Fibroblast of lung (primary cell): ENCODE measurements around the gene GGT7. TPM values are rescaled to one million over a fixed set of nuclear protein-coding genes. Genes with fewer than 3 reads are reported as not detected.

Source experiments
- DNase-seq, 2 donors: peaks; one replicate each; pipeline versions ENCODE4 v3.0.0 to v3.0.0-alpha.2; 2010; ENCODE audit warnings: low read depth in 2 of 2
- H2AFZ ChIP-seq: 2 replicates; pipeline ENCODE4 v1.5.1; 2012; ENCODE audit warnings: low read length, control low read depth, inconsistent platforms
- H3K27ac ChIP-seq: 2 replicates; pipeline ENCODE4 v1.5.1; 2011; ENCODE audit warnings: low read length, control low read depth; ENCODE audit not compliant: insufficient read depth
- H3K27me3 ChIP-seq: 2 replicates; pipeline ENCODE4 v1.5.1; 2011; ENCODE audit warnings: mild to moderate bottlenecking, low read length; ENCODE audit not compliant: control insufficient read depth, insufficient read depth
- H3K36me3 ChIP-seq: 2 replicates; pipeline ENCODE4 v1.5.1; 2011; ENCODE audit warnings: low read length; ENCODE audit not compliant: control insufficient read depth, insufficient read depth
- H3K4me1 ChIP-seq: 2 replicates; pipeline ENCODE4 v1.5.1; 2011; ENCODE audit warnings: low read length; ENCODE audit not compliant: control insufficient read depth, insufficient read depth; ENCODE audit errors: extremely low read depth
- H3K4me2 ChIP-seq: 2 replicates; pipeline ENCODE4 v1.5.1; 2011; ENCODE audit warnings: low read length, control low read depth; ENCODE audit not compliant: insufficient read depth; ENCODE audit errors: extremely low read depth
- H3K4me3 ChIP-seq, 4 experiments: fragments of 200-600 bp in 1 of 4; sonication (generic) in 1 of 4; replicated peaks in 1 of 4; 2 replicates each; pipeline ENCODE4 v1.5.1; 2011 to 2016; ENCODE audit warnings: low read length in 4 of 4, low read depth in 3 of 4, mild to moderate bottlenecking in 3 of 4, control low read depth in 2 of 4, inconsistent platforms in 1 of 4, mixed read lengths in 1 of 4; ENCODE audit not compliant: insufficient read depth in 1 of 4; ENCODE audit errors: control extremely low read depth in 1 of 4
- H3K79me2 ChIP-seq: 2 replicates; pipeline ENCODE4 v1.5.1; 2012; ENCODE audit warnings: mild to moderate bottlenecking, low read length, inconsistent platforms; ENCODE audit not compliant: control insufficient read depth, insufficient read depth
- H3K9ac ChIP-seq: 2 replicates; pipeline ENCODE4 v1.5.1; 2011; ENCODE audit warnings: mild to moderate bottlenecking, low read length, control low read depth; ENCODE audit not compliant: insufficient read depth
- H3K9me3 ChIP-seq: 2 replicates; pipeline ENCODE4 v1.5.1; 2012; ENCODE audit warnings: low read depth, low read length; ENCODE audit not compliant: control insufficient read depth, insufficient read depth
- H4K20me1 ChIP-seq: 2 replicates; pipeline ENCODE4 v1.5.1; 2011; ENCODE audit warnings: low read length; ENCODE audit not compliant: control insufficient read depth, insufficient read depth; ENCODE audit errors: extremely low read depth
- EZH2 ChIP-seq: IDR thresholded peaks from 2 replicates; pipeline ENCODE4 v1.5.1; 2012; ENCODE audit warnings: low read length, control low read depth, mild to moderate bottlenecking; ENCODE audit errors: missing control alignments
- polyA plus RNA-seq, 2 donors: library from polyadenylated mRNA; depleted of rRNA in 1 of 2; stranded (reverse) in 1 of 2; unstranded in 1 of 2; fragments of >200 nt; gene quantifications; 2 replicates each; pipeline ENCODE4 v1.2.1, GENCODE V29; 2011 to 2012; ENCODE audit warnings: missing spikeins in 1 of 2
- total RNA-seq: library from RNA; depleted of rRNA; stranded (reverse); fragments of >200 nt; gene quantifications from 2 replicates; pipeline ENCODE4 v1.2.1, GENCODE V29; 2014
- TF ChIP-seq, protein P1 (sequence below), 2 donors: IDR thresholded peaks in 1 of 2; conservative IDR thresholded peaks in 1 of 2; 1 replicate in 1 of 2; 2 replicates in 1 of 2; pipeline ENCODE4 v1.5.1; 2011 to 2012; ENCODE audit warnings: low read length in 2 of 2, control low read depth in 1 of 2, inconsistent platforms in 1 of 2, low read depth in 1 of 2, mild to moderate bottlenecking in 1 of 2

Gene GGT7
- total and polyA plus RNA-seq, 2 donors (not counting 1 experiment from before 2014, with no cell fraction given): 10.3 to 15.2 TPM

DNA sequence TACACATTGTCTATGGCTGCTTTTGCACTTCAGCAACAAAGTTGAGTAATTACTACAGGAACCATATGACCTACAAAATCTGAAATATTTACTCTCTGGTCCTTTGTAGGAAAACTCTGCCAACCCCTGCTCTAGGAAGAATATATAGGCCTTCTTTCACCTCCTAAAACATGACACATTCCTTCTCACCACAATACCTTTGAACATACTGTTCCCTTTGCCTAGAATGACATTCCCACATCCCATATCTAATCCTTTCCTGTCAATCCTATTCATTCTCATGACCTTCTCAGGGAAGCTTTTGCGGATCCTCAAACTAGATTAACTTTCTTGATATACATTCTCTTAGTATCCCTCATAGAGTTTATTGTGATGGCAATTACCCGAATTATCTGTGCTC is 29.2 kb downstream of the GGT7 start:
- H3K36me3 ChIP-seq: no peaks in the 10 kb centered on the region
- H2AFZ ChIP-seq: no peak overlapping the region
- no peaks in the 10 kb centered on the region for H3K9me3 ChIP-seq
- no peak overlapping the region for H3K9ac ChIP-seq
- H3K27me3 ChIP-seq: no peaks in the 10 kb centered on the region
- no peak overlapping the region for H3K27ac ChIP-seq
- H3K4me1 ChIP-seq: no peaks in the 10 kb centered on the region
- no peaks in the 10 kb centered on the region for H3K79me2 ChIP-seq
- no peak overlapping the region for H3K4me2 ChIP-seq
- no peak for DNase-seq
- no peaks in the 10 kb centered on the region for H4K20me1 ChIP-seq
- TF ChIP-seq, protein P1, sequence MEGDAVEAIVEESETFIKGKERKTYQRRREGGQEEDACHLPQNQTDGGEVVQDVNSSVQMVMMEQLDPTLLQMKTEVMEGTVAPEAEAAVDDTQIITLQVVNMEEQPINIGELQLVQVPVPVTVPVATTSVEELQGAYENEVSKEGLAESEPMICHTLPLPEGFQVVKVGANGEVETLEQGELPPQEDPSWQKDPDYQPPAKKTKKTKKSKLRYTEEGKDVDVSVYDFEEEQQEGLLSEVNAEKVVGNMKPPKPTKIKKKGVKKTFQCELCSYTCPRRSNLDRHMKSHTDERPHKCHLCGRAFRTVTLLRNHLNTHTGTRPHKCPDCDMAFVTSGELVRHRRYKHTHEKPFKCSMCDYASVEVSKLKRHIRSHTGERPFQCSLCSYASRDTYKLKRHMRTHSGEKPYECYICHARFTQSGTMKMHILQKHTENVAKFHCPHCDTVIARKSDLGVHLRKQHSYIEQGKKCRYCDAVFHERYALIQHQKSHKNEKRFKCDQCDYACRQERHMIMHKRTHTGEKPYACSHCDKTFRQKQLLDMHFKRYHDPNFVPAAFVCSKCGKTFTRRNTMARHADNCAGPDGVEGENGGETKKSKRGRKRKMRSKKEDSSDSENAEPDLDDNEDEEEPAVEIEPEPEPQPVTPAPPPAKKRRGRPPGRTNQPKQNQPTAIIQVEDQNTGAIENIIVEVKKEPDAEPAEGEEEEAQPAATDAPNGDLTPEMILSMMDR (conservative IDR thresholded peaks at IDR 0.05 in 1 of 2, IDR thresholded peaks at IDR 0.05 in 1 of 2; ENCODE audit: low read depth in 1 of 2, low read length in 2 of 2): no peak
- no peak for TF ChIP-seq EZH2
- H3K4me3 ChIP-seq: no peak overlapping the region

DNA sequence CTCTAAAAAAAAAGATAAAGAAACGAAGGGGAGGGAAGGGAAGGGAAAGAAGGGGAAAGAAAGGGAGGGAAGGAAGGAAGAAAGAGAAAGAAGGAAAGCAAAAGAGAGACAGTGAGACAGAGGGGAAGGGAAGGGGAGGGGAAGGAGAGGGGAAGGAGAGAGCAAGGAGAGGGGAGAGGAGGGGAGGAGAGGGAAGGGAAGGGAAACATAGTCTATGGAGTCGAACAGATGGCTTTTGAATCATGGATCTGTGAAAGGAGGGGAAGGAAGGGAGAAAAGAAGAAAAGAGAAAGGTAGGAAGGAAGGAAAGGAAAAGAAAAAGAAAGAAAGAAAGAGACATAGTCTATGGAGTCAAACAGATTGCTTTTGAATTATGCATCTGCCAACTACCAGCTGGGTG is 30.5 kb downstream of the GGT7 start:
- TF ChIP-seq, protein P1 (conservative IDR thresholded peaks at IDR 0.05 in 1 of 2, IDR thresholded peaks at IDR 0.05 in 1 of 2; ENCODE audit: low read depth in 1 of 2, low read length in 2 of 2): no peak
- no peak for TF ChIP-seq EZH2
- H3K36me3 ChIP-seq: no peaks in the 10 kb centered on the region
- DNase-seq: no peak
- no peak overlapping the region for H3K4me2 ChIP-seq
- H3K9me3 ChIP-seq: no peaks in the 10 kb centered on the region
- no peaks in the 10 kb centered on the region for H3K27me3 ChIP-seq
- H3K4me1 ChIP-seq: no peaks in the 10 kb centered on the region
- no peak overlapping the region for H3K9ac ChIP-seq
- no peak overlapping the region for H3K27ac ChIP-seq
- H2AFZ ChIP-seq: no peak overlapping the region
- no peaks in the 10 kb centered on the region for H3K79me2 ChIP-seq
- H4K20me1 ChIP-seq: no peaks in the 10 kb centered on the region
- H3K4me3 ChIP-seq: no peak overlapping the region

DNA sequence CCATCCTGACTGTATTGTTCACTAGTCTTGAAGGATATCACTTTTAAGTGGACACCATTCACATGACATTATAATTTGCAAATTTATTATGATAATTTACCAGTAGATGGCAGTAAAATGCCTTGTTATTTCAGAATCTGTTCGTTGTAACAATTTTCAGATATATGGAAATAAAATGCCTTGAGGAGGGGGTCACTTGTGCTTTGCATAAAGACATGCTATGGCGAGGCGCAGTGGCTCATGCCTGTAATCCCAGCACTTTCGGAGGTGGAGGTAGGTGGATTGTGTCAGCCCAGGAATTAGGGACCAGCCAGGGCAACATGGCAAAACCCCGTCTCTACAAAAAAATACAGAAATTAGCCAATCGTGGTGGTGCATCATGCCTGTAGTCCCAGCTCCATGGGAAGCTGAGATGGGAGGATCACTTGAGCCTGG is 38.2 kb downstream of the GGT7 start:
- no peaks in the 10 kb centered on the region for H3K4me1 ChIP-seq
- no peaks in the 10 kb centered on the region for H3K9me3 ChIP-seq
- peak; percentile 24 to 60 for DNase-seq
- no peaks in the 10 kb centered on the region for H3K79me2 ChIP-seq
- H4K20me1 ChIP-seq: no peaks in the 10 kb centered on the region
- no peaks in the 10 kb centered on the region for H3K36me3 ChIP-seq
- peaks cover 7% of the 10 kb centered on the region for H3K27me3 ChIP-seq
- H3K4me3 ChIP-seq: peak overlapping the region in 1 of 4 experiments; percentile 34
- no peak overlapping the region for H3K27ac ChIP-seq
- H2AFZ ChIP-seq: no peak overlapping the region
- no peak overlapping the region for H3K9ac ChIP-seq
- TF ChIP-seq EZH2: no peak
- TF ChIP-seq, protein P1 (conservative IDR thresholded peaks at IDR 0.05 in 1 of 2, IDR thresholded peaks at IDR 0.05 in 1 of 2; ENCODE audit: low read depth in 1 of 2, low read length in 2 of 2): peak in 1 of 2 donors; percentile 13
- H3K4me2 ChIP-seq: no peak overlapping the region
